Measurements from ENCODE around the gene PLPP1.

Gene PLPP1

GRCh38 chr5:55418994-55419968 lies 115.5 kb downstream of the PLPP1 start:
- CTCF ChIA-PET = no interaction called here

DNA sequence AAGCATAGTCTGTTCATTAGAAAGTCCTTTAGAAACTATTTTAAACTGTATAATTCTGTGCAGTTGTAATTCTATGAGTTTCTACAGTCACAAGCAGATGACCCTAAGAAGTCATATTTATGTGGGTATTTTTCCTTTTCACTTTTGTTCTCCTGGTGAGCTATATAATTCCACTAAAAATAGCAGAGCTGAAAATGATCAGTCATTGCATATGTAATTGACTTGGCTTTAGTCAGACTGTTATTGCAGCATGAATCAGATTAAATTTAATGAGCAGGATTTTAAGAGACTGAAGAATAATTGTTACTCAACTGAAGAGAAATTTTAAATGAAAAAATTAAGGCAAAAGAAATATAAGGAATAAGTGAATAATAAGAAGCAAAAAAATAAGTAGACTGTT lies 118.5 kb downstream of the PLPP1 start:
- CTCF ChIA-PET = no interaction called here
- no peak for DNase-seq (ENCODE audit: extremely low spot score)
- POLR2A ChIA-PET = interaction anchor here (1.1 kb wide), 1 partner anchor 119 kb away, joined by 3 read pairs; the partner anchor contains the start of gene PLPP1
- no peak for TF ChIP-seq LEF1 (IDR thresholded peaks at IDR 0.05; ENCODE audit: borderline replicate concordance)

More at GRCh38 chr5:55418994-55419968, 115.5 kb downstream of the PLPP1 start:
- no peak for TF ChIP-seq LEF1 (IDR thresholded peaks at IDR 0.05; ENCODE audit: borderline replicate concordance)
- no peak for TF ChIP-seq SP1 (IDR thresholded peaks at IDR 0.05)
- no peak for TF ChIP-seq NFRKB (IDR thresholded peaks at IDR 0.05)
- TF ChIP-seq L3MBTL2 (conservative IDR thresholded peaks at IDR 0.05) = no peak
- no peak for TF ChIP-seq ARNT (IDR thresholded peaks at IDR 0.05)
- no peak for TF ChIP-seq ELF4 (IDR thresholded peaks at IDR 0.05)
- no peak for TF ChIP-seq TARDBP (IDR thresholded peaks at IDR 0.05)
- no peak for TF ChIP-seq PKNOX1 (IDR thresholded peaks at IDR 0.05)
- POLR2A ChIA-PET = no interaction called here
- DNase-seq (ENCODE audit: extremely low spot score) = no peak

- POLR2A ChIA-PET = no interaction called here
Measured at GRCh38 chr5:55415071-55415470, 119.7 kb downstream of the PLPP1 start.

DNA sequence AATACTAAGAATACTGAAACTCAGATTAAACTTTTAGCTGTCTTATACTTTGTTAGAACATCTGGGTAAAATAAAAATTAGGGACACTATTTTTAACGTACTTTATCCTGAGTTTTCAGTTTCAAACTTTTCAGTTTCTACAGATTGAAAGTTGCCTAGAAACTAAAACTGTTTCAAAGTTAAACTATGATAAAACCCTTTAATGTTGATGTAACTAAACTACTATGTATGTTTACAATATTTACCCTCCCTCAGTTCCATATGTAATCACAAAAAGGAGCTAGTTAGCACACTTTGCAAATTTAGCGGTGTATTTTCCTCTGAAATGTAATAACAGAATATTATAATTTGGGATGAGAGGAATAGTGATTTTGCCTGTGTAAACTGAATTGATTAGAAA lies 121.1 kb downstream of the PLPP1 start:
- TF ChIP-seq L3MBTL2 (conservative IDR thresholded peaks at IDR 0.05) (no peak), HDGF (IDR thresholded peaks at IDR 0.05; ENCODE audit: borderline replicate concordance) (no peak), PKNOX1 (IDR thresholded peaks at IDR 0.05) (no peak), FOXA1 (IDR thresholded peaks at IDR 0.05) (no peak), ELF4 (IDR thresholded peaks at IDR 0.05) (no peak), SP1 (IDR thresholded peaks at IDR 0.05) (no peak), CTBP1 (IDR thresholded peaks at IDR 0.05; ENCODE audit: borderline replicate concordance) (no peak), ARNT (IDR thresholded peaks at IDR 0.05) (no peak), FOXM1 (IDR thresholded peaks at IDR 0.05; ENCODE audit: borderline replicate concordance) (no peak), FOXK2 (IDR thresholded peaks at IDR 0.05) (no peak), LEF1 (IDR thresholded peaks at IDR 0.05; ENCODE audit: borderline replicate concordance) (no peak), BHLHE40 (IDR thresholded peaks at IDR 0.05; ENCODE audit: borderline replicate concordance) (no peak), ZNF384 (IDR thresholded peaks at IDR 0.05) (no peak), SUZ12 (IDR thresholded peaks at IDR 0.05) (no peak), TARDBP (IDR thresholded peaks at IDR 0.05) (no peak)
- POLR2A ChIA-PET = no interaction called here
- no peak for DNase-seq (ENCODE audit: extremely low spot score)
- CTCF ChIA-PET = interaction anchor here (0.6 kb wide), 1 partner anchor 18 kb away, joined by 4 read pairs; no protein-coding TSS in a partner anchor

More at GRCh38 chr5:55415071-55415470, 119.7 kb downstream of the PLPP1 start:
- DNase-seq (ENCODE audit: extremely low spot score) = no peak
- CTCF ChIA-PET = no interaction called here
- TF ChIP-seq LEF1 (IDR thresholded peaks at IDR 0.05; ENCODE audit: borderline replicate concordance) (no peak), ZNF384 (IDR thresholded peaks at IDR 0.05) (no peak), BHLHE40 (IDR thresholded peaks at IDR 0.05; ENCODE audit: borderline replicate concordance) (no peak), HDGF (IDR thresholded peaks at IDR 0.05; ENCODE audit: borderline replicate concordance) (no peak), FOXA1 (IDR thresholded peaks at IDR 0.05) (no peak), CTBP1 (IDR thresholded peaks at IDR 0.05; ENCODE audit: borderline replicate concordance) (no peak), ARNT (IDR thresholded peaks at IDR 0.05) (no peak), FOXM1 (IDR thresholded peaks at IDR 0.05; ENCODE audit: borderline replicate concordance) (no peak)

- TF ChIP-seq NFRKB (IDR thresholded peaks at IDR 0.05) = no peak
- no peak for TF ChIP-seq SP1 (IDR thresholded peaks at IDR 0.05)
- no peak for TF ChIP-seq PKNOX1 (IDR thresholded peaks at IDR 0.05)
- POLR2A ChIA-PET = no interaction called here
- DNase-seq (ENCODE audit: extremely low spot score) = no peak
- CTCF ChIA-PET = no interaction called here
Measured at GRCh38 chr5:55411876-55412275, 122.9 kb downstream of the PLPP1 start.

DNA sequence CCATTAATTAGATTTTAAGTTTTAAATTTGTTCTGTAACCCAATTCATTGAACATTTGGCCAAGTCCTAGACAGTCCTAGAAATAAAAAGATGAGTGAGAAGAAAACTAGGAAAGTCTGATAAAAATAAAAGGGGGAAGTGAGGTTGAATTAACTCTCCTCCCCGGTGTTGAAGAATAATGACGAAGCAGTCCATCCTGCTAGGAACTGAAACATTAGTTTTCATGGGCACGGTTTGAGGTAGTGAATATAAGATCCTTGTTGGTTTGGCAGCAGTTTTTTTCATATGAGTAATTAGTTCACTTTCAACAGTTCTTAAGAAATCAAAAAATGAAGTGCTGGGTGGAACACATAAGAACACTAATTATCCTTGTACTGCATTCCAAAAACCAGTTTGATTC lies 123.9 kb downstream of the PLPP1 start:
- TF ChIP-seq ZNF384 (IDR thresholded peaks at IDR 0.05) = no peak
- DNase-seq (ENCODE audit: extremely low spot score) = no peak
- POLR2A ChIA-PET = no interaction called here
- CTCF ChIA-PET = no interaction called here

DNA sequence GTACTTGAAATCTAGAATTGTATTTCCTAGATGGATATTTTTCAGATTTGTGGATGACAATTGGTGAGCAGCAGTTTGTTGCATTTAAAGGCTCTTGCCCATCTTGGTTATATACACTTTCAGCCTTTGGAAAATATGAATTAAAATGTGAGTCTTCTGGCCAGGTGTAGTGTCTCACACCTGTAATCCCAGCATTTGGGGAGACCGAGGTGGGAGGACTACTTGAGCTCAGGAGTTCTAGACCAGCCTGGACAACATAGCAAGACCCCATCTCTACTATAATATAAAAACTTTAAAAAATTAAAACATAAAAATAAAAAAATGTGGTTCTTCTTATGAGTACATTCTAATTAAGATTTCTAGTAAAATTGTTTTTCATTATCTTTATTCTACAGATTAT lies 125.0 kb downstream of the PLPP1 start:
- DNase-seq (ENCODE audit: extremely low spot score) = no peak
- ChIA-PET POLR2A (no interaction called here), CTCF (no interaction called here)
- no peak for TF ChIP-seq LEF1 (IDR thresholded peaks at IDR 0.05; ENCODE audit: borderline replicate concordance)
- no peak for TF ChIP-seq FOXK2 (IDR thresholded peaks at IDR 0.05)
- no peak for TF ChIP-seq CTBP1 (IDR thresholded peaks at IDR 0.05; ENCODE audit: borderline replicate concordance)
